HEK293 (cell line): Measurements from ENCODE around the gene CDRT4.

Experiments used
- CTCF ChIA-PET: fragments of 350-600 bp; formaldehyde crosslinking; extraction: SDS; loops from one replicate; lab custom pipeline; 2021; ENCODE audit warnings: antibody characterized with exemption; lab: Yijun Ruan, JAX
- POLR2A ChIA-PET: fragments of 300-600 bp; formaldehyde crosslinking; extraction: SDS; loops from one replicate; lab custom pipeline; 2020; ENCODE audit warnings: antibody characterized with exemption, inconsistent platforms; lab: Yijun Ruan, JAX
- H3K27ac ChIP-seq: fragments of 200-500 bp; sonication (Bioruptor generic); 2 replicates; pipeline ENCODE4 v1.5.1; 2014; ENCODE audit warnings: low read depth, low read length, control low read depth, inconsistent platforms; ENCODE audit errors: extremely low read depth
- H3K36me3 ChIP-seq, 2 experiments: fragments of 200-500 bp in 1 of 2; sonication (Bioruptor generic) in 1 of 2; 1 replicate in 1 of 2; 2 replicates in 1 of 2; pipeline ENCODE4 v1.5.1; 2014 to 2017; ENCODE audit warnings: inconsistent platforms in 2 of 2, low read length in 2 of 2; ENCODE audit not compliant: control insufficient read depth in 2 of 2, insufficient read depth in 1 of 2
- H3K4me1 ChIP-seq: fragments of 200-500 bp; sonication (Bioruptor generic); 2 replicates; pipeline ENCODE4 v1.5.1; 2014; ENCODE audit warnings: mild to moderate bottlenecking, low read length, inconsistent platforms; ENCODE audit not compliant: control insufficient read depth, insufficient read depth
- H3K4me3 ChIP-seq: 2 replicates; pipeline ENCODE4 v1.5.1; 2011; ENCODE audit warnings: low read depth, mild to moderate bottlenecking, control low read depth, low read length, moderate library complexity
- H3K9me3 ChIP-seq: fragments of 200-500 bp; sonication (Bioruptor generic); 2 replicates; pipeline ENCODE4 v1.5.1; 2014; ENCODE audit warnings: low read depth, low read length, inconsistent platforms; ENCODE audit not compliant: control insufficient read depth, insufficient read depth
- FEZF1 ChIP-seq: fragments of 450-650 bp; formaldehyde crosslinking; IDR thresholded peaks from 2 replicates; pipeline ENCODE4 v1.5.1; 2016; ENCODE audit warnings: missing biosample characterization, missing genetic modification characterization
- GLIS1 ChIP-seq: fragments of 450-650 bp; formaldehyde crosslinking; IDR thresholded peaks from 2 replicates; pipeline ENCODE4 v1.5.1; 2016; ENCODE audit warnings: missing biosample characterization, missing genetic modification characterization
- MZF1 ChIP-seq: fragments of 450-650 bp; formaldehyde crosslinking; IDR thresholded peaks from 2 replicates; pipeline ENCODE4 v1.5.1; 2017; ENCODE audit warnings: missing biosample characterization, missing genetic modification characterization, borderline replicate concordance
- SALL2 ChIP-seq: fragments of 450-650 bp; formaldehyde crosslinking; IDR thresholded peaks from 2 replicates; pipeline ENCODE4 v1.5.0; 2017; ENCODE audit warnings: missing biosample characterization, mild to moderate bottlenecking, missing genetic modification characterization, borderline replicate concordance
- ZNF112 ChIP-seq: fragments of 450-650 bp; formaldehyde crosslinking; IDR thresholded peaks from 2 replicates; pipeline ENCODE4 v1.5.0; 2017; ENCODE audit warnings: missing biosample characterization, missing genetic modification characterization
- ZNF2 ChIP-seq: fragments of 450-650 bp; formaldehyde crosslinking; IDR thresholded peaks from 2 replicates; pipeline ENCODE4 v1.5.1; 2016; ENCODE audit warnings: missing biosample characterization, missing genetic modification characterization
- ZNF311 ChIP-seq: fragments of 450-650 bp; formaldehyde crosslinking; IDR thresholded peaks from 2 replicates; pipeline ENCODE4 v1.5.1; 2017; ENCODE audit warnings: missing biosample characterization, missing genetic modification characterization, borderline replicate concordance
- ZNF324 ChIP-seq: fragments of 450-650 bp; formaldehyde crosslinking; IDR thresholded peaks from 2 replicates; pipeline ENCODE4 v1.5.1; 2016; ENCODE audit warnings: missing biosample characterization, missing genetic modification characterization
- ZNF529 ChIP-seq: fragments of 450-650 bp; formaldehyde crosslinking; IDR thresholded peaks from 2 replicates; pipeline ENCODE4 v1.5.1; 2017; ENCODE audit warnings: missing genetic modification characterization, missing biosample characterization; ENCODE audit not compliant: insufficient replicate concordance
- ZNF623 ChIP-seq: fragments of 450-650 bp; formaldehyde crosslinking; IDR thresholded peaks from 2 replicates; pipeline ENCODE4 v1.5.1; 2016; ENCODE audit warnings: missing biosample characterization, missing genetic modification characterization
- ZNF701 ChIP-seq: fragments of 450-650 bp; formaldehyde crosslinking; IDR thresholded peaks from 2 replicates; pipeline ENCODE4 v1.5.1; 2016; ENCODE audit warnings: missing biosample characterization, missing genetic modification characterization
- TF ChIP-seq, protein P1 (sequence below): fragments of 450-650 bp; formaldehyde crosslinking; IDR thresholded peaks from 2 replicates; pipeline ENCODE4 v1.5.1; 2017; ENCODE audit warnings: missing biosample characterization, missing genetic modification characterization
- TF ChIP-seq, protein P2 (sequence below): fragments of 450-650 bp; formaldehyde crosslinking; IDR thresholded peaks from 2 replicates; pipeline ENCODE4 v1.5.1; 2016; ENCODE audit warnings: missing biosample characterization, missing genetic modification characterization
- TF ChIP-seq, protein P3 (sequence below): fragments of 450-650 bp; formaldehyde crosslinking; IDR thresholded peaks from 2 replicates; pipeline ENCODE4 v1.5.1; 2016; ENCODE audit warnings: missing biosample characterization, missing genetic modification characterization
- TF ChIP-seq, protein P4 (sequence below): fragments of 450-650 bp; IDR thresholded peaks from 2 replicates; pipeline ENCODE4 v1.5.1; 2018; ENCODE audit warnings: missing biosample characterization, missing genetic modification characterization

CDRT4 gene

DNA sequence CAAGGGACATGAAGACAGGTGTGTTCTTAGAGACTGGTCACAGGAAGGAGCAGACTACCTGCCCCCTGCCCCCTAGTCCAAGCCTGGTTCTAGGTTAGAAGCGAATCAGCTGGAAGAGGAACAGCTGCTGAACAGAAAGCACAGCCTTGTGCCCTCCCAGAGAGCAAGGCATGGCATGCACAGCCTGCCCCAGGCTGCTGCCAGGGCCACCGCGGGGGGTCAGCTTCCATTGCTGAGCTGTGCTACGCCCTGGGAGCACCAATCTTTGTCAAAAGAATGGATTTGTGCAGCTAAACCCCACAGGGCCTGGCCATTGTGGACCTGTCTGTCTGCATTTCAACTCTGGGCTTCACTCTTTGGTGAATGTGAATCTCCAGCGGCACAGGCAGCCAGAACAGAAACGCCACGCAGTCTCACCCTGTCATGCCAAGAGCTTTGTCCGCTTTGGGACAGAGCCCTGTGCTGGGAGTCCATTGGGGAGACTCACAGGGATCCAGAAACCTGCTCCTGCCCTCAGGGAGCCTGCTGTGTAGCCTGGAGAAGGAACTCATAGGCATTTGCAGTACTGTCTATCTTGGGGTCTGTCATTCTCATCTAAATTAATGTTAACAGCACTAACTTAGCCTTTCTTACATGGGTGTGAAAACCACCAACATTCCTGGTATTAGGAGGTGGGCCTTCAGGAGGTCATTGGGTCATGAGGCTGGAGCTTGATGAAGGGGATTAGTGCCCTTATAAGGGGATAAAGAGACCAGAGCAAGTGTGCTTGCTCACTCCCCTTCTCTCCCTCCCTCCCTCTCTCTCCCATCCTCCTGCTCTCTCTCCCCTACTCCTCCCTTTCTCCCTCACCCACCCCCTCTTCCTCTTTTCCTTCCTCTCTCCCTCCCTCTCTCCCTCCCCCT lies 25.6 kb upstream of the CDRT4 start:
- Histone ChIP-seq H3K27ac (no peak overlapping the region), H3K36me3 (peaks cover 0 to 30% of the 10 kb centered on the region in 2 experiments; a peak in 1 of 3 replicates), H3K4me3 (no peak overlapping the region), H3K9me3 (no peaks in the 10 kb centered on the region), H3K4me1 (no peaks in the 10 kb centered on the region)
- POLR2A ChIA-PET, result no interaction called here
- CTCF ChIA-PET, result interaction anchor here (5.1 kb wide), 1 partner anchor 9 kb away, joined by 31 read pairs; no protein-coding TSS in a partner anchor
- TF ChIP-seq ZNF529 (no peak), ZNF2 (tag by site-specific recombination) (no peak), ZNF112 (tag by site-specific recombination) (no peak), ZNF311 (no peak), ZNF324 (tag by site-specific recombination) (no peak)
- TF ChIP-seq, protein P1, sequence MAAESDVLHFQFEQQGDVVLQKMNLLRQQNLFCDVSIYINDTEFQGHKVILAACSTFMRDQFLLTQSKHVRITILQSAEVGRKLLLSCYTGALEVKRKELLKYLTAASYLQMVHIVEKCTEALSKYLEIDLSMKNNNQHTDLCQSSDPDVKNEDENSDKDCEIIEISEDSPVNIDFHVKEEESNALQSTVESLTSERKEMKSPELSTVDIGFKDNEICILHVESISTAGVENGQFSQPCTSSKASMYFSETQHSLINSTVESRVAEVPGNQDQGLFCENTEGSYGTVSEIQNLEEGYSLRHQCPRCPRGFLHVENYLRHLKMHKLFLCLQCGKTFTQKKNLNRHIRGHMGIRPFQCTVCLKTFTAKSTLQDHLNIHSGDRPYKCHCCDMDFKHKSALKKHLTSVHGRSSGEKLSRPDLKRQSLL (tag by site-specific recombination), result no peak

DNA sequence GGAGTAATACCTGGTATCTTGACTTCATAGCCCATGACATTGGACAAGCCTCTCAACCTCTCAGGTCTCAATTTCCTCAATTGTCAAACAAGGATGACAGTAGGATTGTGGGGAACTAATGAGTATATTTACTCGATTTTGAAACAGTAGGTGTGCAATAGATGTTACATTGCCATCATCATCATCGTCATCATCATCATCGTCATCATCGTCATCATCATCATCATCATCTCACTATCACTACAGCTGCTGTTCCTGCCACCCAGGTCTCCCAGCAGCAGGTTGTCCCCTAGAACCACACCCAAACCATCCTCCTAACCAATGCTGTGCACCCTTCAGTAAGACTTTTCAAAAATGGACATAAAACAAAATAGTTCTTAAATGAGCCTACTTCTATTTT lies 24.8 kb upstream of the CDRT4 start:
- Histone ChIP-seq H3K27ac (no peak overlapping the region), H3K36me3 (peaks cover 0 to 37% of the 10 kb centered on the region in 2 experiments; a peak in 1 of 3 replicates)
- CTCF ChIA-PET, result interaction anchor here (0.6 to 5.1 kb wide), 2 partner anchors 10 to 16 kb away, joined by 5 to 31 read pairs; no protein-coding TSS in a partner anchor

DNA sequence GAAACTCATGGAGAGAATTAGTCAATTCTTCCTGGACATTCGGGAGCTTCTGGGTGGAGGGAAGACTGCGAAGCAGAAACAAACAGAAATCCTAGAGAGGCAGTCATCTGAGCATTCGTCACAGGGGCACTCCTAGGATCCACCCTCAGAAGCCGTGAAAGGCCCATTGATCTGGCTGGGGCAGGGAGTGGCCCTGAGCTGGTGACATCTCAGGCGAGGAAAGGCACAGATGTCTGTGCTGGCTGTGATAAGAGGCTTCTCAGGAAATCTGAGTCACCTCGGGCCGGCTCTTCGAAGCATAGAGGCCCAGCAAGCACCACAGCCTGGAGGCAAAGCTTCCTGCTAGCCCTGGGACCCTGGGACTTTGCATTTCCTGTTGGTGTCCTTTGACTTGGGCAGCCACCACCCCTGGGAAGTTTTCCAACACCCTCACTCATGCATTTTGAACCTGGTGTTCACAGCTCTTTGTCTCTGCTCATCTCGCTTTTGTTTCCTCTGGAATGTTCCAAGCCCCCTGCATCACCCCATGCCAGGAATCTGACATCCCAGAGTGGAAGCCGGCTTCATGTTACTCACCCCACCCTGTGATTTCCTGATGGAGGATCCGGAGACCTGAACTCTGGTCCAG lies 23.3 kb upstream of the CDRT4 start:
- no peaks in the 10 kb centered on the region for H3K9me3 ChIP-seq
- H3K36me3 ChIP-seq, result peaks cover 0 to 25% of the 10 kb centered on the region in 2 experiments; a peak in 2 of 3 replicates
- H3K4me3 ChIP-seq, result no peak overlapping the region
- H3K4me1 ChIP-seq, result no peaks in the 10 kb centered on the region
- ChIA-PET POLR2A (no interaction called here), CTCF (interaction anchor here (0.6 to 5.1 kb wide), 2 partner anchors 12 to 67 kb away, joined by 3 to 31 read pairs; no protein-coding TSS in a partner anchor)
- H3K27ac ChIP-seq, result no peak overlapping the region
- TF ChIP-seq ZNF701 (tag by site-specific recombination) (no peak), GLIS1 (peak; percentile 79), SALL2 (tag by site-specific recombination) (no peak)
- TF ChIP-seq, protein P2, sequence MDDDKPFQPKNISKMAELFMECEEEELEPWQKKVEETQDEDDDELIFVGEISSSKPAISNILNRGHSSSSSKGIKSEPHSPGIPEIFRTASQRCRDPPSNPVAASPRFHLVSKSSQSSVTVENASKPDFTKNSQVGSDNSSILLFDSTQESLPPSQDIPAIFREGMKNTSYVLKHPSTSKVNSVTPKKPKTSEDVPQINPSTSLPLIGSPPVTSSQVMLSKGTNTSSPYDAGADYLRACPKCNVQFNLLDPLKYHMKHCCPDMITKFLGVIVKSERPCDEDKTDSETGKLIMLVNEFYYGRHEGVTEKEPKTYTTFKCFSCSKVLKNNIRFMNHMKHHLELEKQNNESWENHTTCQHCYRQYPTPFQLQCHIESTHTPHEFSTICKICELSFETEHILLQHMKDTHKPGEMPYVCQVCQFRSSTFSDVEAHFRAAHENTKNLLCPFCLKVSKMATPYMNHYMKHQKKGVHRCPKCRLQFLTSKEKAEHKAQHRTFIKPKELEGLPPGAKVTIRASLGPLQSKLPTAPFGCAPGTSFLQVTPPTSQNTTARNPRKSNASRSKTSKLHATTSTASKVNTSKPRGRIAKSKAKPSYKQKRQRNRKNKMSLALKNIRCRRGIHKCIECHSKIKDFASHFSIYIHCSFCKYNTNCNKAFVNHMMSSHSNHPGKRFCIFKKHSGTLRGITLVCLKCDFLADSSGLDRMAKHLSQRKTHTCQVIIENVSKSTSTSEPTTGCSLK (tag by site-specific recombination), result no peak
- TF ChIP-seq, protein P3, sequence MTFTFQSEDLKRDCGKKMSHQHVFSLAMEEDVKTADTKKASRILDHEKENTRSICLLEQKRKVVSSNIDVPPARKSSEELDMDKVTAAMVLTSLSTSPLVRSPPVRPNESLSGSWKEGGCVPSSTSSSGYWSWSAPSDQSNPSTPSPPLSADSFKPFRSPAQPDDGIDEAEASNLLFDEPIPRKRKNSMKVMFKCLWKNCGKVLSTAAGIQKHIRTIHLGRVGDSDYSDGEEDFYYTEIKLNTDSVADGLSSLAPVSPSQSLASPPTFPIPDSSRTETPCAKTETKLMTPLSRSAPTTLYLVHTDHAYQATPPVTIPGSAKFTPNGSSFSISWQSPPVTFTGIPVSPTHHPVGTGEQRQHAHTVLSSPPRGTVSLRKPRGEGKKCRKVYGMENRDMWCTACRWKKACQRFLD, result no peak
- TF ChIP-seq, all 188 proteins: peak for 1

More for the DNA sequence above, 24.8 kb upstream of the CDRT4 start:
- no peak for TF ChIP-seq MZF1 (tag by site-specific recombination)
- no peak for TF ChIP-seq ZNF623 (tag by site-specific recombination)
- no peak for TF ChIP-seq FEZF1
- TF ChIP-seq, protein P4, sequence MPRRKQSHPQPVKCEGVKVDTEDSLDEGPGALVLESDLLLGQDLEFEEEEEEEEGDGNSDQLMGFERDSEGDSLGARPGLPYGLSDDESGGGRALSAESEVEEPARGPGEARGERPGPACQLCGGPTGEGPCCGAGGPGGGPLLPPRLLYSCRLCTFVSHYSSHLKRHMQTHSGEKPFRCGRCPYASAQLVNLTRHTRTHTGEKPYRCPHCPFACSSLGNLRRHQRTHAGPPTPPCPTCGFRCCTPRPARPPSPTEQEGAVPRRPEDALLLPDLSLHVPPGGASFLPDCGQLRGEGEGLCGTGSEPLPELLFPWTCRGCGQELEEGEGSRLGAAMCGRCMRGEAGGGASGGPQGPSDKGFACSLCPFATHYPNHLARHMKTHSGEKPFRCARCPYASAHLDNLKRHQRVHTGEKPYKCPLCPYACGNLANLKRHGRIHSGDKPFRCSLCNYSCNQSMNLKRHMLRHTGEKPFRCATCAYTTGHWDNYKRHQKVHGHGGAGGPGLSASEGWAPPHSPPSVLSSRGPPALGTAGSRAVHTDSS (tag by site-specific recombination), result peak; percentile 97
- Histone ChIP-seq H3K9me3 (no peaks in the 10 kb centered on the region), H3K4me1 (no peaks in the 10 kb centered on the region), H3K4me3 (no peak overlapping the region)
- POLR2A ChIA-PET, result no interaction called here
